Stimulated activated CD8-positive, alpha-beta memory T cell treated with anti-CD3 and anti-CD28 coated beads, Interleukin-4, amount 100 ng/mL, for 24 hours (primary cell): ENCODE results near the gene CHST6.
"Not testable (repeated sequence)": the region's sequence is repeated elsewhere in the genome, so short reads cannot be mapped to it uniquely, and the experiment has no call there.

Experiments used
- DNase-seq: peaks from one replicate; pipeline ENCODE4 v3.0.0-alpha.2; 2020; ENCODE audit warnings: low read depth

Gene CHST6

DNA sequence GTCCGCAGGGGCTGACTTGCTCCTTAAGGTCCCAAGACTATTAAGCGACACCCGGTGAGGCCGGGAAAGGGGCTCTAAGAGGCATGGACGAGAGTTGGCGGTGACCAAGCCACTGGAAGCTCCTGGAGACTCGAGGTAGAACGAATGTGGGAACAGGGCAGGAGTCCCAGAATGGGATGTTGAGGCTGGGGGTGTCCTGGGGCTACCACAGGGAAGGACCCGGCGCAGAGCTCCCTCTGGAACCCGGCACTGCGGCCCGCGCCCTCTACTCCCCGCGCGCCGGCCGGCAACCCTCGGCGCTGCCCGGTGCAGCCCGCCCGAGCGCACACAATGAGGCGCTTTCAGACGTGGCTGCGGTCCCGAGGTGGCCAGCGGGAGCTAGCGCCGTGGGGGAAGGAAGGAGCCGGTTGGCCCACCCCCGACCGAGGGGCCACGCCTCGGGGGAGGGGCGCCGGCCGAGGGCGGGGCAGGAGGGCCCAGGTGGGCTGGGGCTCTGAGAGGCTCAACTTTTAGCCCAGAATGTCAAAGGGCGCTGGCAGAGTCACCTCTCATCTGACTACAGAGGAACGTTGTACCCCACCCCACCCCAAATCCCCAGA, at the start of gene CHST6:
CHST6 (minus strand) TSS at position 366 of the 599 bp plus-strand sequence. CDS start 15,613 bp downstream, outside the sequence.
- DNase-seq, result no peak

GRCh38 chr16:75542462-75542861, 47.2 kb upstream of the CHST6 start:
- not testable (repeated sequence) for DNase-seq

DNA sequence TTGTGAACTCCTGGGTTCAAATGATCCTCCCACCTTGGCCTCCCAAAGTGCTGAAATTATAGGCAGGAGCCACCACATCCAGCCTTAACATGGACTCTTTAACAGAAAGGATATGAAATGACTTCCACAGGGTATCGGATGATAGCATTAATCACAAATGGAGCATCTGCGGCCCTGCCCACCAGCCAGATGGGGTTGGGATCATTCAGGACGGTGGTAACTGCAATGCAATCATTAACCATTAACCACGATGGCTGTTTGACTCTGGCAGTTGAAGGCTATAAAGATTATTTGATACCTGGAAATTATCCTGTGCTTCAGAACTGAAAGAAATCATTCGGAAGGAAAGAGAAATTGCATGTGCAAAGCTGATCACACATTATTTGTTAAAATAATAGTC, 46.0 kb upstream of the CHST6 start:
- no peak for DNase-seq

DNA sequence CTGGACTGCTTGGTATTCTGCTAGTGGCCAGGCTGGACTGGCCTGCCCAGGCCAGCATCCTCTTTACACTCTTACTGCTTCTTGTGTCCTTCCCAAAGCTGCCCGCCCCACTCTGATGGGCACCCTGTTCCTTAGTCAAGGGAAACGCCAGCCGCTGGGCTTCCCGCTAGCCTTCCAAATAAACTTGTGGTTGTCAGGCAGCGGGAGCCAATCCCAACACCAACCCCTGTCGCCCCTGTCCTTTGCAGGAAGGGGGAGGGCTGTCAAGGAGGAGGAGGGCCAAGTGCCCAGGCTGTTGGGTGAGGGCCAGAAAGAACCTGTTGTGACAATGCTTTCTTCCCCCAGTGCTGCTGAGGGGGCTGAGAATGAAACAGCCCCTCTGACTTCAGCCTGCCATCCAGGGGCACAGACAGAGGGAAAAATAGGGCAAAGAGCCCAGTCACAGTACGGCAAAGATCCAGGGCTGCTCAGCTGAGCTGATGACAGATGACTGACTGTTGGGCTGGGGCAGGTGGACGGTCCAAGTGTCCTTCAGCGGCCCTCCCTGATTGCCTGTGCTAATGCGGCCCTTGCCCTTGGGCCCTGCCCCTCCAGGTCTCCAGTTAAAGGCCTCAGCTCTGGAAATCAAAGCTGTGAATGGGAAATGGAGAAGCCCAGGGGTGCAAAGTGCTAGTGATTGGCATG, 43.8 kb upstream of the CHST6 start:
- not testable (repeated sequence) for DNase-seq

GRCh38 chr16:75537776-75538175, 42.5 kb upstream of the CHST6 start:
- no peak for DNase-seq

DNA sequence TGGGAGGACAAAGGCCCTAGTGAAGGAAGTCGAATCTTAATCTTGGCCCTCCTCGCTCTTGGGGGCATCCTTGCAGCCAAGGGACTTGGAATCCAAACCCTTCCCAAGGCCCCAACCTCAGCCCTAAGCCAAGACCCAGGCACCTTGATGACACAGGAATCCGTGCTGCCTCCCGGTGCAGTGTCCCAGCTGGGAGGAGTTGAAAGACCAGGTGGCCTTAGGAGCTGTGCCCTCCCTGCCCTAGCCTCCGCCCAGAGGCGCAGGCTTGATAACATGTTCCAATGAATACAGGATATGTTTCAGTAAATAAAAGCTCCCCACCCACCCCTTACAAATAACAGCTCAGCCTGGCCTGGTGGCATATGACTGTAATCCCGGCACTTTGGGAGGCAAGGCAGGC, 40.7 kb upstream of the CHST6 start, which contains the start of gene CHST5:
CHST5 (minus strand) TSS at position 208 of the 400 bp plus-strand sequence. CDS start 5,724 bp downstream, outside the sequence.
- no peak for DNase-seq

DNA sequence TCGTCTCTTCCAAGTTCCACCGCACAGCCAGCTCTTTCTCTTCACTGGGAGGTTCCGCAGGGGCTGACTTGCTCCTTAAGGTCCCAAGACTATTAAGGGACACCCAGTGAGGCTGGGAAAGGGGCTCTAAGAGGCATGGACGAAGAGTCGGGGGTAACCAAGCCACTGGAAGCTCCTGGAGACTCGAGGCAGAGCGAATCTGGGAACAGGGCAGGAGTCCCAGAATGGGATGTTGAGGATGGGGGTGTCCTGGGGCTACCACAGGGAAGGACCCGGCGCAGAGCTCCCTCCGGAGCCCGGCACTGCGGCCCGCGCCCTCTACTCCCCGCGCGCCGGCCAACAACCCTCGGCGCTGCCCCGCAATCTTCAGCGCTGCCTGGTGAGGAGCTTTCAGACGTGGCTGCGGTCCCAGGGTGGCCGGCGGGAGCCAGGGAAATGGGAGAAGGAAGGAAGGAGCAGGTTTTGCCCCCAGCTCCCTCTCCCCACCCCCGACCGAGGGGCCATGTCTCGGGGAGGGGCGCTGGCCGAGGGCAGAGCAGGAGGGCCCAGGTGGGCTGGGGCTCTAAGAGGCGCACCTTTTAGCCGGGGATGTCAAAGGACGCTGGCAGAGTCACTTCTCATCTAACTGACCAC, 40.1 kb upstream of the CHST6 start:
- DNase-seq, result no peak

DNA sequence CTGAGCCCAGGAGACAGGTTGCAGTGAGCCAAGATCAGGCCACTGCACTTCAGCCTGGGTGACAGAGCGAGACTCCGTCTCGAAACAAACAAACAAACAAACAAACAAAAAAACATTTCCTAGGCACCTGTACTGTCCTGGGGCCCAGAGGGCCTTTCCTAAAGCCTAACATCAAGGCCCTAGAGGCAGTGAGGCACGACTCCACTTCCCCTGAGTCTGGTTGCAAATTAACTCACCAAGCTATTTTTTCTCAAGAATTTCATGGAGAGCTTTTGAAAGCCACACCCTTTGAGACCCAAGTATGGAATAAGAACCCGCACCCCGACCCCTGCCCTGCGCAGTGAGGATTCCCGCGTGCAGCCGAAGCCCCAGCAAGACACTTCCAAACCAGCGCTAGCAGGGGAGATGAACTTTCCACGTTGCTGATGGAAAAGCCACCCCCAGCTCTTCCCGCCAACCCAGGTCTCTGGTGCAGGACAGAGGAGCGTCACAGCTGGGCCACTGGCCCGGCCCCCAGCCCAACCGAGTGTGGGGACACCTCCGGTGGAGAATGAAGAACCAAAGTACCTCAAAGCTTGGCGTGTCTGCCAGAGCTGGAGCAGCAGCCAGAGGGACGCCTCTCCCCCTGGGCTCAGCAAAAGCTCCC, 39.4 kb upstream of the CHST6 start:
- DNase-seq, result no peak

DNA sequence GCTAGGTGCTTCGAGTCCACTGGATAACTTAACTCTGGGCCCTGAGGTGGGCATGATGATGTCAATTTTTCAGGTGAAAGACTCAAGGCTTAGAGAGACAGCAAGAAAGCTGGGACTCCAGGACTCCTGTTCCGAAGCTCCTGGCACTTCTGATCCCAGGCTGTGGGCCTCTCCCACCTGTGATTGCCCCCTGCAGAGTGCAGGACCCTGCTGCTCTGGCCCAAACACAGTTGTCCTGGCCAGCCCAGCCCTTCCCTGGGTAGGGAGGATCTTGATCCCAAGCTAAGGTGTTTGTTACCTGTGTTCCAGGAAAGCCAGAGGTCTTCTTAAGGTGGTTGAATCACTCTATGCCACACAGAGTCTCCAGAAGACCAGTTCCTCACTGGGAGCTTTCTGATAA, 37.5 kb upstream of the CHST6 start:
- DNase-seq, result no peak

DNA sequence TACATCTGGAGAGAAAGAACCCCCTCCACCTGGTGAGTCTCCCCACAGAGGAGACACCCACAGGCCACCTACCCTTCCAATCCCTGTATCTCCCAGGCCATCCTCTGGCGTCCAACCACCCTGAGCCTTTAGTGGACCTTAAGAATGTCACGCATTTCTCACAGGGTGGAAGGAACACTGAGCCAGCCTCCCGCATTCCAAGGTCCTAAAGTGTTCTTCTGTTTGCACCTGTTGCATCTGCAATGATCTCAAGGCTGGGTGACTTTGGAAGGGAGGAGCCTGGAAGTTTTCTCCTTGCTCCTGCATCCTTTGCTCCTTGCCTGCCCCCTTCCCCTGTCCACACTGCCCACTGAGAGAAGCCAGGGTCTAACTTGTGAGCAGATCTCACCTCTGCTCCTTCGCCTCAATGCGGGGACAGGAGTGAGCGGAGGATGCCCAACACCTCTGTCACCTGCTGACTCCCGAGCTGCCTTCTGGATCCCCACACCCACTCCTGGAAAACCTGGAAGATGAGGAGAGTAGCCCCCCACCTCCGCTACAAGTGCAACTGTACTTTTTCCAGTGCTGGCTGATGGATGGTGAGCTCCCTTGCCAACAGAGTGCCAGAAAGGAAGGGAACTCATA, 37.0 kb upstream of the CHST6 start:
- no peak for DNase-seq

- no peak for DNase-seq
Observed at GRCh38 chr16:75529959-75530358, 34.7 kb upstream of the CHST6 start.

- no peak for DNase-seq
Observed at GRCh38 chr16:75529056-75529905, 34.0 kb upstream of the CHST6 start.

- no peak for DNase-seq
Observed at GRCh38 chr16:75527825-75528299, 32.6 kb upstream of the CHST6 start.

DNA sequence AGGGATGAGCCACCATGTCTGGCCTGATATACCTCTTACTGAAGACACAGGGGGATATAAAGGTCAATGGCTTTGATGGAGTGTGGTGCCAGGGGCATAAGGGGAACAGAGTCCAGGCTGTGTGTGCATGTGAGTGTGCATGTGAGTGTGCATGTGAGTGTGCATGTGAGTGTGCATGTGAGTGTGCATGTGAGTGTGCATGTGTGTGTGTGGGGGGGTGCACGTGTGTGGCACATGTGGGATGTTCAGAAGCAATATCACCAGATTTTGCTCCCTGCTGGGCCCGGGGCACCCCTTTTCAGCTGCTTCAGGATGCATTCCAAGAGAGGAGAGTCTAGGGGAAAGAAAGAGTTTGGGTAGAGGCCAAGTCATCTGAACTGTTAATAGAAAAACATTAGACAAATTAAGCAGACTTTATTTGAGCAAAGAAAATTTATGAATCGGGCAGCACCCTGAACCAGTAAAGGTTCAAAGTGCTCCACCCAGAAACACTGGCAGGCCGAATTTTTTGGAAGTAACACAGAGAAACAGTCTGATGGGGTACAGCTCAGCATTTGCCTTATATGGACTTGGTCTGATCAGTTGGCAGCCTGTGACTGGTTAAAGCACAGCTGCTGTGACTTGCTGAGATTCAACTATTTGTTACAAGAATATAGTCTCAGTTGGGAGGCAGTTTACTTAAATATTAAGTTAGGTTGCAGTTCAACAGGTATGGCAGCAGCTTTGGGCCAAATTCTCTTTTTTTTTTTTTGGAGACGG, 31.0 kb upstream of the CHST6 start:
- DNase-seq, result no peak

DNA sequence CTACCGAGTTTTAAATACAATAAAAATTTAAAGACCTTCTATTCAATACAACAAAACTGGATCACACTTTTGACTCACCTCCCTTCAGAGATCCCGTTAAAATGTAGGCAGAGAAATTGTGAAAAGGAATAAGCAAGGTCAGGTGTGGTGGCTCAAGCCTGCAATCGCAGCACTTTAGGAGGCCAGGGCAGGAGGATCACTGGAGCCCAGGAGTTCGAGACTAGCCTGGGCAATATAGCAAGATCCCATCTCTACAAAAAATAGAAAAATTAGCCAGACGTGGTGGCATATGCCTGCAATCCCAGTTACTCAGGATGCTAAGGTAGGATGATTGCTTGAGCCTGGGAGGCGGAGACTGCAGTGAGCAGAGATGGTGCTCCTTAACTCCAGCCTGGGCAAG, 23.9 kb upstream of the CHST6 start:
- no peak for DNase-seq

- not testable (repeated sequence) for DNase-seq
Observed at GRCh38 chr16:75516189-75516966, 21.1 kb upstream of the CHST6 start.

- no peak for DNase-seq
Observed at GRCh38 chr16:75514296-75514695, 19.1 kb upstream of the CHST6 start.

DNA sequence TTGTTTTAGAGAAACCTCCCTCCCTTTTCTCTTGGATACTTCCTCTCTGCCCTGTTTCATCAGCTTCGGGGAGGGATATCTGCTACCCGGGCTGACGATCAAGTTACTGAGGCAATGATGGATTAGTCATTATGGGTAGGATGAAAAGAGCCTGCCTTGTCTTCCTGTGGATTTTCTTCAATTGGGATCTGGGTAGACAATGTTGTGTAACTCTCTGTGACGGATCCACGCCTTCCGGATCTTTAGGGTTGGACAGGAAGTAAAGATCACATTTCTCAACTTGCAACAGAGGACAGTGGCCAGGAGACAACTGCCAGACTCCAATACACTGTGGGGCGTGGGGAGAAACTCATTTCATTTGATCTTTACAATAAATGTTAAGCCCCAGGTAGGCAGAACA, 11.3 kb upstream of the CHST6 start:
- DNase-seq, result no peak

DNA sequence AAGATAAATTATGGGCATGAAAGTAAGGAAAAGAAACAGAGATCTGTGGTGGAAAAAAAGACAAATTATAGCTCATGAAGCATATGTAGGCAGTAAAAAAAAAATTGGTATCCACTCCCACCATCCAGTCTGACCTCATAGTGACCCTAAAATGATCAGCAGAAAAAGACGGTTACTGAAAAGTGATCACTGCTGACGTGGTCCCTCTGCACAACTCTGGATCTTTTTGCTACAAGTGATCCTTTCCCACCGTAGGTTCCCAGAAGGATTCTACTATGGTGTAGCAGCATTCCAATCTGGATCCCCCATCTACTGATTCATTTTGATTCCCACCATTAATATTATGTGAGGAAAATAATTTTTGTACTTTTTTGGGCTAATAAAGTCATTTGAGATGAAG, 10.9 kb upstream of the CHST6 start:
- DNase-seq, result no peak

DNA sequence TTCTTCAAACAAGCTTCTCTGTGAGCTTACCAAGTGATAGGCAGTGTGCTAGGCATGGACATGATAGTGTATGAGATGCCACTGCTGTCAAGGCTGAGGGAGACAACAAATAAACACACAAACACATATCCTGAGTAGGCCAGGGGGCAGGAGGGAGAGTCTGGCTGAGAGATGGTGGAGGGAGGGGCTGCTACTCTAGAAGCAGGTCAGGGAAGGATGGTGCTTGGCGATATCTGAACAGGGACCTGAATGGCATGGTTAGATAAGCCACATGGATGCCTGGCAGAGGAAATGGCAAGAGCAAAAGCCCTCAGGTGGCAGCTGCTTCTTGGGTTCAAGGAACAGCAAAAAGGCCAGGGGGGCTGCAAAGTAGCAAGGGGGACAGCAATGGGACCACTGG, 8.6 kb upstream of the CHST6 start:
- DNase-seq, result no peak
